Islet of Langerhans (tissue), 1 donor: Measurements from ENCODE around the gene IL1R2.

ENCODE experiments used
- FAIRE-seq: peaks from one replicate; lab custom pipeline; 2011; peaks lifted over from hg19 to GRCh38; lab: Jason Lieb, UNC

IL1R2 gene

DNA sequence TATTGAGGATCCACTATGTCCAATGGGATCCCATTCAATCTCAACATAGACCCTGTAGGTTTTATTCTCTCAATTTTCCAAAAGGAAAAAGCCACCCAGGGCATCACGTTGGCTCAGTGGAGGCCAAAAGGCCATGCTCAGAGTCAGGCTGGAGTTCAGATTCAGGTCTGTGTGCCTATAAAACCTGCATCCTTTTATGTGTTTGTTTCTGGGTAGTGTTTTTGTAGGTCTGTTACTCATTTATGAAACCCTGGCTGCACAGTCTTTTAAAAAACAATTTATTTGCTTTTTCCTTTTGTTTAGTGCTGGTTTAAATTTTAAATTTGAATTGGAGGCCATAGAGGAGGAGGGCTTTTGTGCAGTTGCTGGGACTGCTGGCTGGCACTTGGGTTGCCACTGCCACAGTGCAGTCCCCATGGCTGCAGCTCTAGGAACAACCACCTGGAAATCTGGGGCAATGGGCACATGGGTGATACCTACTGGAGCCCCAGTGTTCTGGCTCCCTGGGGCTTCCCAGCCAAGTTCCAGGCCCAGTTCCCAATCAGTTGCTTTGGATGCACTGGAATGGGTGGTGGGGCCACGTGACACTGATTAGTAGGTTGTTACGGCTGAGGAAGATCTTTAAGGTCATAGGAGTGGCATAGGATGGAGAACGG is 31.3 kb downstream of the IL1R2 start:
- FAIRE-seq: no peak

DNA sequence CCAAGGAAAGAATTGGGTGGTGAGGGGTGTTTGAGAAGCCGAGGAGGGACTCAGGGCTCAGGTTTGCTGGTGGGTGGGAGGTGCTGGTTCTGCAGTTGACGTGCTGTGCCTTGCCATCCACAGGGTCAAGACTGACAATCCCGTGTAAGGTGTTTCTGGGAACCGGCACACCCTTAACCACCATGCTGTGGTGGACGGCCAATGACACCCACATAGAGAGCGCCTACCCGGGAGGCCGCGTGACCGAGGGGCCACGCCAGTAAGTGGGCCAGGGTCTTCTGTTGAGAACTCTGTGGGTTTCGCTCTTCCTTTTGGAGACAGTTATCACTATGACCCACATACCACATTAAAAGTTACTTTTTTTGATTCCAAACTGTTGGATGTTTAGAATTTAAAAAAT is 32.6 kb downstream of the IL1R2 start:
- FAIRE-seq: no peak

DNA sequence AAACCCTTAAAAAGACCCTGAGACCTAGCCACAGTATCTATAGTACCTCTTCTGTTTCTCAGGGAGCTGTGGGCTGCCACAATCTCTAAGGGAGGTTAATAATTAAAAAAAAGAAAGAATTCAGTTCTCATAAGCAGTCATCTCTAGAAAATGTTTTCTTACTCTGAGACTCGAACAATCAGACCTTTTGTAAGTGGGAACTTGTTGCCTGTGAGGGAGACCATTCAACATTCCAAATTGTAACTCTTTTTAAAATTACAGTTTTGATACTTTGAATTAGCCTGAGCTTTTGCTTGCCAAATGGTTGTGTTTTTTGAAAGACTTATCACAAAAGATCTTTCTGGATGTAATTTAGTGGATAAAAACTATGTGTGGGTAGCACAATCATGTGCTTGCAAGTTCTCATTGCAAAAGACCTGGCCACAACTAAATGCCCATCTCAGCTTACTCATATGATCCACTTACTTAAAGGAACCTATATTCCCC is 33.3 kb downstream of the IL1R2 start:
- FAIRE-seq: no peak

DNA sequence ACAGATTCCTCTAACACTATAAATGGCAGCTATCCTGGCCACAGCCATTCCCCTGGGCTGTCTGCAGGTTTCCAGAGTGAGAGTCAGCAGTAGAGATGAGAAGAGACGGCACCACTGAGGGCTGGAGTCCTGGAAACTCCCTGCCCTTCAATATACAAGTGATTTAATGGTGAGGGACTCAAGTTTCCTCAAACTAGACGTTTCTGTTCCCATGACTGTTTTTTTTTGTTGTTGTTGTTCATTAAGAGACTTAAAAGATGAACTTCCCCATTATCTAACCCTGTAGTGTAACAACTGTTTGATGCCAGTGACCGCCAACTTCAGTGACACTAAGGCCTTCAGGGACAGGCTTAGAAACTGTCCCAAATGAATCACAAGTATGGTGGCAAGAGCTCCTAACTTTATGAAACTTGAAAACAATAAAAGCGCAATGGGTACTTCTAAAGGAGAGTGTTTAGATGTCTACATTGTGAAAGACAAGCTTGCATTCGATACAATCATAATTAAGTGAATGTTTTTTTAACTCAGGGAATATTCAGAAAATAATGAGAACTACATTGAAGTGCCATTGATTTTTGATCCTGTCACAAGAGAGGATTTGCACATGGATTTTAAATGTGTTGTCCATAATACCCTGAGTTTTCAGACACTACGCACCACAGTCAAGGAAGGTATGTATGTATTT is 34.0 kb downstream of the IL1R2 start:
- FAIRE-seq: no peak

DNA sequence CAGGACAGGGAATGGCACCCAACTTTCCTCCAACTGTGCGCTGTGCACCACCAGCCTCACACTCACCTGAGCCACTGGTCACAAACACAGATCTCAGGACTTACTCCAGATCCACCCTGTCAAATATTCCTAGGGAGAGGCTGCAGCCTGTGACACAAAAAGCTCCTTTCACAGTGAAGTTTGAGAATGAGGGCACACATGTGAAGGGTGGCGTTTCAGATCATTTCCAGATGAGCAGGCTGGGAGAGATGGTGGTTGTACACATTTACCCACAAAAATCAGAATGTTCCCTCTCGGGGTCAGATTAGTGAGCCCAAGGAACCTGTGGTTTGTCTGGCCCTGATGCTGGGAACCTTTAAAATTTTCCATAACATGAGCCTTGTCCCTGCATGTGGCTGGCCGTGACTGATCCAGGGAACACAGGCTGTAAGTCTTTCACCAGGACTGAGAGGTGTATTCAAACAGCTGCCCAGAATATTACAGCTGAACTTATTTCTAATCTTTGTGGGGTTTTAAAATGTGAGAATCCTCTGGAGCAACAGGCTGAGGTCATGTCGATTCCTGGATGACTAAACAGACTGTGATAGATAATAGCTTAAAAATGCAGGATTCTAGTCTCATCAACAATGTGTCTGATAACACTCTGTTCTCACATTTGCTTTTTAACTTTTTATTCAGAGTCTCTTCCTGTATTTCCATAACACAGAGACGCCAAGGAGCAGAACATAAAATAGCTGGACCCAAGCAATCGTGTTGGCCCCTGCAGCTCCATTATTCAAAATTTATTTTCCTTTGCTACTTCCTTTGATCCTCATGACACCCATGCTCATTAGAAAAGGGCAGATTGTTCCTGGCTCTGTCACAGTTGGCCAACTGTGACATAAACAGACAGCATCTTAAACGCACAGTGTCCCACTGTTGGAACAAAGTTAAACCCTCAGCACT is 35.5 kb downstream of the IL1R2 start:
- no peak for FAIRE-seq

GRCh38 chr2:102028470-102028869 is 36.7 kb downstream of the IL1R2 start:
- FAIRE-seq: no peak

DNA sequence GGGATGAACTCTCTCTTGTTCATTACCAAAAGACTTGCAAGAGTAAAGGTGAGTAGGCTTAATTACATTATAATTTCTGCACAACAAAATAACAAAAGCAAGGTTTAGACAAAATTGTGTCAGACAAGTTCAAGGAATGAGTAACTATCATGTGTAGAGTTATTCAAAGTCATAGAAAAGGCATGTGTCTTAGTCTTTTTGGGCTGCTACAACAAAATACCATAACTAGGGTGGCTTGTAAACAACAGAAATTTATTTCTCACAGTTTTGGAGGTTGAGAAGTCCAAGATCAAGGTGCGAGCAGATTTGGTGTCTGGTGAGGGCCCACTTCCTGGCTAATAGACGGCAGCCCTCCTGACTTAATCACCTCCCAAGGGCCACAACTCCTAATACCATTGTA is 37.6 kb downstream of the IL1R2 start:
- FAIRE-seq: no peak

- no peak for FAIRE-seq
Observed at GRCh38 chr2:102029952-102030351, 38.2 kb downstream of the IL1R2 start.

DNA sequence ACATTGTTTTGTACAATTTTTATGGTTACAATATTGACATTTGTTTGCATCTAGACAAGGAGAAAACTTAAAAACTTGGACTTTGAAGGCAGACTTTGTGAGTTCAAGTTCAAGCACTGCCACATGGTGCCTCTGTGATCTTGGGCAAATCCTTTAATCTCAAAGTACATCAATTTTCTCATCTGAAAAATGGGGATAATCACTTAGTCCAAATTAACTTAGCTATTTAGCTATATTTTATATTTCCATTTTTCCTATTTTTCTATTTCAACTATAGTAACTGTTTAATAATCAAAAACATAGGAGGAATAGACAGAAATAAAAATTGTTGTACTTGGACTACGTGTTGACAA is 38.7 kb downstream of the IL1R2 start:
- no peak for FAIRE-seq

- FAIRE-seq: no peak
Observed at GRCh38 chr2:102030855-102031527, 39.2 kb downstream of the IL1R2 start.

DNA sequence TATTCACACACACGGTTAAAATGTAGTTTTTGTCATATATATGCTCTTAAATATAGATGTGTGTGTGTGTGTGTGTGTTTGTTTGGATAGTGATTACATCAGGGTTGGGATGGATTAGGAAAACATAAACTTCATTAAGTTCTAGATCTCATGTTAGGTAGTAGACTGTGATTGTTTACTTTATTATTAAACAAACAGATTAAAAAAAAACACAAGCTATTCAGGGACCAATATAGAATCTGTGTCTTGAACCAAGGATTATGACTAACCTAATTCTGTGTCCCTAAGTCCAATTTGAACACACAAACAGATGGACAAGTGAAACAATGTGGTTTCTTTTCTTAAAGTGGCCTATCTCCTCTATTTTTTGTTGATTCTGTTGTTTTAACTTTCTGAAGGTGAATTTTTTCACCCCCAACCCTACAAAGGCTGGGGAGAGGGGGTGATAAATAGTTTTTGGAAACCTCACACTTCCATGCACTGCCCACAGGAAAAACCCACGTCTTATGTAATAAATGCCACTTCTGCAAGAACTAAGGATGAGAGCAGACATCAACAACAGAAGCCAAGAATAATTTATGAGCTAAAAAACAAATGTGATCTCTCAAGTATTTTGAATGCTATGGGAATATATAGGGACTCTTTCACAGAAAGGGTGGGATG is 40.7 kb downstream of the IL1R2 start:
- peak; percentile 36 for FAIRE-seq

GRCh38 chr2:102033031-102033749 is 41.4 kb downstream of the IL1R2 start:
- FAIRE-seq: no peak

- no peak for FAIRE-seq
Observed at GRCh38 chr2:102033750-102034682, 42.3 kb downstream of the IL1R2 start.

DNA sequence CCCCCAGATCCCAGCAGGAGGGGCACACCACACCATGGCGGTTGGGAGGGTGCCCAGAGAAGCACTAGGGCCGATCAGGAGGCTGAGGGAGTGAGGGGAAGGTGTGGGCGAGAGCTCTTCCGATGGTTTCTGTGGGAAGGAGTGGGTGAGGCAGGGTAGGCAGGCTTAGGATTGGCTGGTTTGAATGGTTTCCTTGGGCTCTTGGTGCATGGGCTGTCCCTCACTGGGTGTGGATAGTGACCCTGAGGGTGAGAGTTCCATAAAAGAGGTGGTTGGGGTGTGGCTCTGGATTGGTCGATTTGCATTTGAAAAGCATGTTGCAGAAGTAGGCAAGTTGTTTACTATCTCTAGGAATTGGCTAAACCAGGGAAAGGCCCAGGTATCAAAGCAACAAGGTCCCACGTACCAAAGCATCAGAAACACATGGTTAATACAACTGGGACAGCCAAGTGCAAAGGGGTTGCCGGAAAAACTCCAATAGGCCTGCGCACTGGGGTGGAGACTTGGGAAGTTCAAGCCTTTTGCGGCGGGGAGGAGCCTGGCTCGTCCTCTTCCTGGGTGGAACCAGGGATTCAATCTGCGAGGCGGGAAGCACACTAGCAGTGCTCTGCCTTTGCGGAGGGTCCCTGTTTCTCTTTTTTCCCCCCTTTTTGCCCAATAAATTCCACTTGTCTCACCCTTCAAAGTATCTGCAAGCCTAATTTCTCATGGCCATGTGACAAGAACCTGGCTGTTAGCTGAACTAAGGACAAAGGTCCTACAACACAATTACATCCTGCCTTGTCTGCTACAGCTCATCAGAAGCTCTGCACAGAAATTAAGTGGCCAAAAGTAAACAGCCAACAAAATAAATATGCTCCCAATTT is 43.2 kb downstream of the IL1R2 start:
- no peak for FAIRE-seq

GRCh38 chr2:102037681-102038080 is 45.9 kb downstream of the IL1R2 start:
- FAIRE-seq: no peak

DNA sequence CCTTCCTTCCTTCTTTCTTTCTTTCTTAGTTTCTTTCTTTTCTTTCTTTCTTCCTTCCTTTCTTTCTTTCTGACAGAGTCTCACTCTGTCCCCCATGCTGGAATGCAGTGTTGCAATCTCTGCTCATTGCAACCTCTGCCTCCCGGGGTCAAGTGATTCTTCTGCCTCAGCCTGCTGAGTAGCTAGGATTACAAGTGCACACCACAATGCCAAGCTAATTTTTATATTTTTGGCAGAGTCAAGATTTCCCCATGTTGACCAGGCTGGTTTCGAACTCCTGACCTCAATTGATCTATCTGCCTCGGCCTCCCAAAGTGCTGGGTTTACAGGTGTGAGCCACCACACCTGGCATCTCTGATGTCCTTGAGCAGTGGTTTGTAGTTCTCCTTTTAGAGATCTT is 48.5 kb downstream of the IL1R2 start:
- FAIRE-seq: no peak

DNA sequence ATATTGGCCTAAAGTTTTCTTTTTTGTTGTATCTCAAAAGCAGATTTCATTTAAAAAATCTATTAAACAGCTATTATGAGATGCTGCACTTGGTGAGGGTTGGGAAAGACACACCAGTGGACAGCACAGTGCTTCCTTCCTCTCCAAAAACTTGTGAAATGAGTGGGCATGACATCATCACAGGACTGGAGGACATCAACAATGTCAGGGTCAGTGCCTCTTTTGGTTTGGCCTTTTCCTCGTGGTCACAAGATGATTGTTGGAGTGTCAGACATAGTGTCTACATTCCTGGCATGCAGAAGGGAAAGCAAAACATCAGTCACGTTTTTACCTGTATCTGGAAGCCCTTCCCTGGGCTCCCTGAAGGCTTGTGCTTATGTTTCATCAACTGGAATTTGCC is 49.6 kb downstream of the IL1R2 start:
- no peak for FAIRE-seq

DNA sequence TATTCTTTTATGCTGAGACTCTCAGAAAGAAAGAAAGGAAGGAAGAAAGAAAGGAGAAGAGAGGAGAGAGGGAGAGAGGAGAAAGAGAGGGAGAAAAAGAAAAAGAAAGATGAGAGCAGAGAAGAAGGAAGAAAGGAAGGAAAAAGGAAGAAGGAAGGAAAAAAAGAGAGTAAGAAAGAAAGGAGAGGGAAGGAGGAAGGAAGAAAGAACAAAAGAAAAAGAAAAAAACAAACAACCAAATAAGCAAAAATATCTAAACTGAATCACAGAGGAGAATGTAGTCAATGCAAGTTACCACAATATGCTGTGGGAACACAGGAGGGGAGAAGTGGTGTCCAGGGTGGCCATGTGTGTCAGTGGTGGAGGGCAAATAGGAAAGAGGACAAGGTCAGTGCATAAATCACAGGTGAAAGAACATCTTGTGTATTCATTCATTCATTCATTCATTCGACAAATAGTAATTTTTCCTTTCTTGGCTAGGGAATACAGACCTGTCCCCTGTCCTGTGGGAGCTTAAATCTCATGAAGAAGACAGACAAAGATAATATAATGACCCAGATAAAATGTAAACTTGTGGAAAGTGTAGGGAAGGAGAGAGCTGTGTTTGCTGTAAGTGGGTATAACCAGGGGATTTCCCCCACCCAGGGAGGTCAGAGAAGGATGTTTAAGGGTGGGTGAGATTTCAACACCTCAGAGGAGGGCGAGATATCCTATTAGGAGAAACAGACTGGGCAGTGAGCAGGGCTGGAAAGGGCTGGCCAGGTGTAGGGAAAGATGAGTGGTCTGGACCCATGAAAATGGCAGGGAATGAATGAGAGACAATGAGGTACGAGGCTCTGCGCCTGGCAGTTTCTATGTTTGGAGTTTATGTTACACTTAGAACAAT is 50.7 kb downstream of the IL1R2 start:
- FAIRE-seq: no peak
